Esophagus squamous epithelium (tissue), 5 donors: ENCODE measurements around the gene EPAS1. TPM values are rescaled to one million over a fixed set of nuclear protein-coding genes. Genes with fewer than 3 reads are reported as not detected.
A peak's percentile ranks its signal among the peaks of the same experiment; 100 is the strongest.

Experiments
- DNase-seq: peaks from one replicate; lab custom pipeline; 2025; lab: John Stamatoyannopoulos, UW
- H3K27ac ChIP-seq, 4 donors: fragments of 200-600 bp; sonication (generic); one replicate each; pipeline ENCODE4 v1.5.1; 2016 to 2019; ENCODE audit warnings: mild to moderate bottlenecking in 1 of 4
- H3K27me3 ChIP-seq, 4 donors: fragments of 200-600 bp; sonication (generic); 1 replicate in 3 of 4; 2 replicates in 1 of 4; pipeline versions ENCODE4 v1.5.1 to v1.6.0; 2017 to 2021; ENCODE audit warnings: antibody characterized with exemption in 1 of 4
- H3K36me3 ChIP-seq, 3 donors: fragments of 200-600 bp; sonication (generic); one replicate each; pipeline ENCODE4 v1.5.1; 2016 to 2019
- H3K4me1 ChIP-seq, 3 donors: fragments of 200-600 bp; sonication (generic); one replicate each; pipeline ENCODE4 v1.5.1; 2017 to 2019
- H3K4me3 ChIP-seq, 4 donors: fragments of 200-600 bp; sonication (generic); 1 replicate in 3 of 4; 2 replicates in 1 of 4; pipeline ENCODE4 v1.5.1; 2016 to 2019; ENCODE audit warnings: mild to moderate bottlenecking in 2 of 4, moderate library complexity in 1 of 4
- H3K9me3 ChIP-seq, 3 donors: fragments of 200-600 bp; sonication (generic); one replicate each; pipeline ENCODE4 v1.5.1; 2016 to 2019
- CTCF ChIP-seq, 6 experiments: fragments of 450-650 bp in 4 of 6; fragments of 200-600 bp in 2 of 6; sonication (generic) in 2 of 6; IDR thresholded peaks; one replicate each; pipeline ENCODE4 v1.5.1; 2016 to 2019; ENCODE audit warnings: antibody characterized with exemption in 6 of 6, mild to moderate bottlenecking in 4 of 6, moderate library complexity in 4 of 6
- POLR2A ChIP-seq, 4 donors: fragments of 450-650 bp; IDR thresholded peaks; one replicate each; pipeline ENCODE4 v1.6.1; 2017; ENCODE audit warnings: antibody characterized with exemption in 4 of 4, mild to moderate bottlenecking in 4 of 4, moderate library complexity in 3 of 4
- WGBS, 2 donors: methylation state at CpG; one replicate each; pipeline ENCODE4 v1.1.5; 2018; 5-methylcytosine and 5-hydroxymethylcytosine counted together
- intact Hi-C: fragments of 100-400 bp; cut with DNase I; formaldehyde crosslinking; loops from one replicate; pipeline ENCODE4 v1.15.0; 2022
- total RNA-seq, 4 donors: library from RNA; depleted of rRNA; stranded (reverse); fragments of >200 nt; gene quantifications; one replicate each; pipeline ENCODE4 v1.1.0, GENCODE V29; 2016
- donor health status: DM: yes; HTN: yes; CAD: no.

EPAS1 gene
- total RNA-seq, 4 donors from 2014 or later = 86.7 to 151 (median 105) TPM

GRCh38 chr2:46269544-46270273 is 27.5 kb upstream of the EPAS1 start:
- no peaks in the 10 kb centered on the region for H3K9me3 ChIP-seq
- H3K27ac ChIP-seq = peak overlapping the region in 3 of 4 donors; percentile 10 to 47 (median 29)
- intact Hi-C loops = no loop called here
- WGBS, 2 donors = 60 to 65% methylated on average over 11 of the region's 11 CpGs
- H3K4me1 ChIP-seq = peaks cover 0 to 24% (median 0%) of the 10 kb centered on the region in 3 donors
- DNase-seq = no peak
- no peaks in the 10 kb centered on the region for H3K36me3 ChIP-seq
- H3K27me3 ChIP-seq = no peaks in the 10 kb centered on the region
- TF ChIP-seq CTCF (IDR thresholded peaks at IDR 0.05) (no peak), POLR2A (IDR thresholded peaks at IDR 0.05) (no peak)
- H3K4me3 ChIP-seq = no peak overlapping the region

GRCh38 chr2:46270384-46270783 is 26.8 kb upstream of the EPAS1 start:
- Histone ChIP-seq H3K4me1 (peaks cover 0 to 25% (median 0%) of the 10 kb centered on the region in 3 donors), H3K27ac (peak overlapping the region in 1 of 4 donors; percentile 47), H3K9me3 (no peaks in the 10 kb centered on the region), H3K4me3 (no peak overlapping the region), H3K36me3 (no peaks in the 10 kb centered on the region), H3K27me3 (no peaks in the 10 kb centered on the region)
- 50 to 54% methylated on average over 2 of the region's 2 CpGs for WGBS, 2 donors
- intact Hi-C loops = no loop called here
- no peak for DNase-seq
- TF ChIP-seq CTCF (IDR thresholded peaks at IDR 0.05) = no peak
- no peak for TF ChIP-seq POLR2A (IDR thresholded peaks at IDR 0.05)

GRCh38 chr2:46273225-46273863 is 23.9 kb upstream of the EPAS1 start:
- DNase-seq = no peak
- 44 to 72% methylated on average over 2 to 7 of the region's 7 CpGs for whole genome bisulfite sequencing, 2 donors
- Histone ChIP-seq H3K4me3 (no peak overlapping the region), H3K9me3 (no peaks in the 10 kb centered on the region), H3K4me1 (peaks cover 0 to 41% (median 13%) of the 10 kb centered on the region in 3 donors), H3K36me3 (no peaks in the 10 kb centered on the region), H3K27me3 (no peaks in the 10 kb centered on the region), H3K27ac (peak overlapping the region in 3 of 4 donors; percentile 18 to 73 (median 22))
- intact Hi-C loops = no loop called here
- TF ChIP-seq CTCF (IDR thresholded peaks at IDR 0.05) (no peak), POLR2A (IDR thresholded peaks at IDR 0.05) (no peak)

GRCh38 chr2:46273919-46274318 is 23.3 kb upstream of the EPAS1 start:
- WGBS, 2 donors = 69 to 80% methylated on average over 3 of the region's 5 CpGs
- Histone ChIP-seq H3K4me3 (no peak overlapping the region), H3K4me1 (peaks cover 0 to 38% (median 13%) of the 10 kb centered on the region in 3 donors), H3K36me3 (no peaks in the 10 kb centered on the region), H3K27me3 (no peaks in the 10 kb centered on the region), H3K27ac (peak overlapping the region in 2 of 4 donors; percentile 22 to 73), H3K9me3 (no peaks in the 10 kb centered on the region)
- intact Hi-C loops = no loop called here
- DNase-seq = no peak
- no peak for TF ChIP-seq CTCF (IDR thresholded peaks at IDR 0.05)
- TF ChIP-seq POLR2A (IDR thresholded peaks at IDR 0.05) = no peak

- Histone ChIP-seq H3K36me3 (no peaks in the 10 kb centered on the region), H3K9me3 (no peaks in the 10 kb centered on the region), H3K4me3 (no peak overlapping the region), H3K27me3 (no peaks in the 10 kb centered on the region), H3K4me1 (peaks cover 0 to 38% (median 13%) of the 10 kb centered on the region in 3 donors), H3K27ac (peak overlapping the region in 1 of 4 donors; percentile 73)
- intact Hi-C loops = no loop called here
- WGBS, 2 donors = 90 to 95% methylated on average over 4 of the region's 4 CpGs
- no peak for DNase-seq
- TF ChIP-seq CTCF (IDR thresholded peaks at IDR 0.05) = no peak
- TF ChIP-seq POLR2A (IDR thresholded peaks at IDR 0.05) = no peak
These were observed 22.6 kb upstream of the EPAS1 start for GRCh38 chr2:46274586-46274985.
